NCI-H2107 (cell line): ENCODE results near the gene MLLT3.

Source experiments
- DNase-seq: peaks from one replicate; lab custom pipeline; 2025; lab: John Stamatoyannopoulos, UW

The MLLT3 gene

GRCh38 chr9:20511686-20512085, 110.6 kb downstream of the MLLT3 start:
- DNase-seq: no peak

GRCh38 chr9:20509466-20509865, 112.8 kb downstream of the MLLT3 start:
- no peak for DNase-seq

- no peak for DNase-seq
Measured at GRCh38 chr9:20508242-20508641, 114.1 kb downstream of the MLLT3 start.

GRCh38 chr9:20507431-20507830, 114.9 kb downstream of the MLLT3 start:
- DNase-seq: no peak

- DNase-seq: no peak
Measured at GRCh38 chr9:20506099-20506900, 116.0 kb downstream of the MLLT3 start.

GRCh38 chr9:20505574-20505973, 116.7 kb downstream of the MLLT3 start:
- DNase-seq: no peak

- DNase-seq: no peak
Measured at GRCh38 chr9:20504930-20505329, 117.4 kb downstream of the MLLT3 start.

- no peak for DNase-seq
Measured at GRCh38 chr9:20500101-20500500, 122.2 kb downstream of the MLLT3 start.

- DNase-seq: no peak
Measured at GRCh38 chr9:20499013-20499412, 123.3 kb downstream of the MLLT3 start.

- DNase-seq: no peak
Measured at GRCh38 chr9:20496328-20496727, 126.0 kb downstream of the MLLT3 start.

GRCh38 chr9:20495098-20495497, 127.2 kb downstream of the MLLT3 start:
- DNase-seq: no peak

GRCh38 chr9:20494035-20494434, 128.3 kb downstream of the MLLT3 start:
- DNase-seq: no peak

GRCh38 chr9:20492772-20493171, 129.5 kb downstream of the MLLT3 start:
- no peak for DNase-seq

GRCh38 chr9:20491612-20492011, 130.7 kb downstream of the MLLT3 start:
- no peak for DNase-seq

GRCh38 chr9:20490246-20490834, 132.0 kb downstream of the MLLT3 start:
- no peak for DNase-seq

- DNase-seq: no peak
Measured at GRCh38 chr9:20488691-20489090, 133.6 kb downstream of the MLLT3 start.

GRCh38 chr9:20486552-20486951, 135.7 kb downstream of the MLLT3 start:
- no peak for DNase-seq

GRCh38 chr9:20481437-20481836, 140.9 kb downstream of the MLLT3 start:
- DNase-seq: no peak

GRCh38 chr9:20480249-20480648, 142.1 kb downstream of the MLLT3 start:
- no peak for DNase-seq

- no peak for DNase-seq
Measured at GRCh38 chr9:20479419-20480155, 142.7 kb downstream of the MLLT3 start.

GRCh38 chr9:20478786-20479185, 143.5 kb downstream of the MLLT3 start:
- no peak for DNase-seq

- DNase-seq: no peak
Measured at GRCh38 chr9:20477940-20478620, 144.2 kb downstream of the MLLT3 start.
